GM19395 (cell line): ENCODE data around the gene NSFL1C.
A peak's percentile ranks its signal among the peaks of the same experiment; 100 is the strongest.

Experiments used
- ATAC-seq: cut with Tn5 transposase; IDR thresholded peaks from one replicate; pipeline ENCODE4 v1.9.1; 2021; ENCODE audit warnings: mild to moderate bottlenecking, moderate library complexity; ENCODE audit not compliant: unreplicated experiment

NSFL1C gene

GRCh38 chr20:1462834-1463233 lies 3.8 kb downstream of the NSFL1C start:
- ATAC-seq, result no peak

- no peak for ATAC-seq
These were observed 4.6 kb downstream of the NSFL1C start for GRCh38 chr20:1462001-1462400.

GRCh38 chr20:1460275-1460674 lies 6.4 kb downstream of the NSFL1C start:
- ATAC-seq, result no peak

GRCh38 chr20:1457992-1458391 lies 8.7 kb downstream of the NSFL1C start:
- no peak for ATAC-seq

- no peak for ATAC-seq
These were observed 10.3 kb downstream of the NSFL1C start for GRCh38 chr20:1456300-1456699.

GRCh38 chr20:1450926-1451491 lies 15.6 kb downstream of the NSFL1C start:
- no peak for ATAC-seq

GRCh38 chr20:1449370-1449769 lies 17.3 kb downstream of the NSFL1C start:
- ATAC-seq, result no peak

- ATAC-seq, result no peak
These were observed 18.5 kb downstream of the NSFL1C start for GRCh38 chr20:1448081-1448620.

- ATAC-seq, result no peak
These were observed 20.1 kb downstream of the NSFL1C start for GRCh38 chr20:1446536-1446935.

GRCh38 chr20:1443085-1443484 lies 23.6 kb downstream of the NSFL1C start:
- no peak for ATAC-seq

- ATAC-seq, result no peak
These were observed 24.3 kb downstream of the NSFL1C start for GRCh38 chr20:1442304-1442703.

GRCh38 chr20:1441133-1441532 lies 25.5 kb downstream of the NSFL1C start:
- no peak for ATAC-seq

GRCh38 chr20:1440024-1440423 lies 26.6 kb downstream of the NSFL1C start:
- ATAC-seq, result no peak

- ATAC-seq, result no peak
These were observed 28.3 kb downstream of the NSFL1C start for GRCh38 chr20:1438361-1438760.

- ATAC-seq, result peak; percentile 49
These were observed 29.3 kb downstream of the NSFL1C start for GRCh38 chr20:1437235-1437904.

GRCh38 chr20:1436263-1436662 lies 30.4 kb downstream of the NSFL1C start:
- ATAC-seq, result no peak

- no peak for ATAC-seq
These were observed 31.3 kb downstream of the NSFL1C start for GRCh38 chr20:1435337-1435699.

GRCh38 chr20:1434571-1435336 lies 31.9 kb downstream of the NSFL1C start:
- ATAC-seq, result peak; percentile 95

- no peak for ATAC-seq
These were observed 35.5 kb downstream of the NSFL1C start for GRCh38 chr20:1431158-1431557.

GRCh38 chr20:1430004-1430451 lies 36.6 kb downstream of the NSFL1C start:
- no peak for ATAC-seq

GRCh38 chr20:1429143-1429728 lies 37.4 kb downstream of the NSFL1C start:
- ATAC-seq, result no peak
